Loucy (cell line): Measurements from ENCODE around the gene TAS1R1.
"Not testable (repeated sequence)": the region's sequence is repeated elsewhere in the genome, so short reads cannot be mapped to it uniquely, and the experiment has no call there.

ENCODE experiments used
- EZH2phosphoT487 ChIP-seq: fragments of 200-600 bp; IDR thresholded peaks from 2 replicates; pipeline ENCODE4 v1.6.1; 2018; ENCODE audit warnings: antibody characterized with exemption, mild to moderate bottlenecking, moderate library complexity, borderline replicate concordance
- TF ChIP-seq, protein P1 (sequence below): fragments of 200-600 bp; sonication (generic); conservative IDR thresholded peaks from 2 replicates; pipeline ENCODE4 v1.5.1; 2014; ENCODE audit warnings: mild to moderate bottlenecking, antibody characterized with exemption, low read length

DNA sequence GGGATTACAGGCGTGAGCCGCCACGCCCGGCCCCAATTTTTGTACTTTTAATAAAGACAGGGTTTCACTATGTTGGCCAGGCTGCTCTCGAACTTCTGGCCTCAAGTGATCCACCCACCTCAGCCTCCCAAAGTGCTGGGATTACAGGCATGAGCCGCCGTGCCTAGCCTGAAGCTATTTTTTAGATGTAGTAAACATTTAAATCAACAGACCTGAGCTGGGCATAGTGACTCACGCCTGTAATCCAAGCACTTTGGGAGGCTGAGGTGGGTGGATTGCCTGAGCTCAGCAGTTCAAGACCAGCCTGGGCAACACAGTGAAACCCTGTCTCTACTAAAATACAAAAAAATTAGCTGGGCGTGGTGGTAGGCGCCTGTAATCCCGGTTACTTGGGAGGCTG, 4.1 kb downstream of the TAS1R1 start:
- TF ChIP-seq, protein P1, sequence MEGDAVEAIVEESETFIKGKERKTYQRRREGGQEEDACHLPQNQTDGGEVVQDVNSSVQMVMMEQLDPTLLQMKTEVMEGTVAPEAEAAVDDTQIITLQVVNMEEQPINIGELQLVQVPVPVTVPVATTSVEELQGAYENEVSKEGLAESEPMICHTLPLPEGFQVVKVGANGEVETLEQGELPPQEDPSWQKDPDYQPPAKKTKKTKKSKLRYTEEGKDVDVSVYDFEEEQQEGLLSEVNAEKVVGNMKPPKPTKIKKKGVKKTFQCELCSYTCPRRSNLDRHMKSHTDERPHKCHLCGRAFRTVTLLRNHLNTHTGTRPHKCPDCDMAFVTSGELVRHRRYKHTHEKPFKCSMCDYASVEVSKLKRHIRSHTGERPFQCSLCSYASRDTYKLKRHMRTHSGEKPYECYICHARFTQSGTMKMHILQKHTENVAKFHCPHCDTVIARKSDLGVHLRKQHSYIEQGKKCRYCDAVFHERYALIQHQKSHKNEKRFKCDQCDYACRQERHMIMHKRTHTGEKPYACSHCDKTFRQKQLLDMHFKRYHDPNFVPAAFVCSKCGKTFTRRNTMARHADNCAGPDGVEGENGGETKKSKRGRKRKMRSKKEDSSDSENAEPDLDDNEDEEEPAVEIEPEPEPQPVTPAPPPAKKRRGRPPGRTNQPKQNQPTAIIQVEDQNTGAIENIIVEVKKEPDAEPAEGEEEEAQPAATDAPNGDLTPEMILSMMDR, result not testable (repeated sequence)
- not testable (repeated sequence) for TF ChIP-seq EZH2phosphoT487
